Right kidney (tissue), 1 donor: ENCODE measurements around the gene TRABD2B.

Experiments
- DNase-seq: peaks from one replicate; pipeline ENCODE4 v3.0.0-alpha.2; 2016

TRABD2B gene

DNA sequence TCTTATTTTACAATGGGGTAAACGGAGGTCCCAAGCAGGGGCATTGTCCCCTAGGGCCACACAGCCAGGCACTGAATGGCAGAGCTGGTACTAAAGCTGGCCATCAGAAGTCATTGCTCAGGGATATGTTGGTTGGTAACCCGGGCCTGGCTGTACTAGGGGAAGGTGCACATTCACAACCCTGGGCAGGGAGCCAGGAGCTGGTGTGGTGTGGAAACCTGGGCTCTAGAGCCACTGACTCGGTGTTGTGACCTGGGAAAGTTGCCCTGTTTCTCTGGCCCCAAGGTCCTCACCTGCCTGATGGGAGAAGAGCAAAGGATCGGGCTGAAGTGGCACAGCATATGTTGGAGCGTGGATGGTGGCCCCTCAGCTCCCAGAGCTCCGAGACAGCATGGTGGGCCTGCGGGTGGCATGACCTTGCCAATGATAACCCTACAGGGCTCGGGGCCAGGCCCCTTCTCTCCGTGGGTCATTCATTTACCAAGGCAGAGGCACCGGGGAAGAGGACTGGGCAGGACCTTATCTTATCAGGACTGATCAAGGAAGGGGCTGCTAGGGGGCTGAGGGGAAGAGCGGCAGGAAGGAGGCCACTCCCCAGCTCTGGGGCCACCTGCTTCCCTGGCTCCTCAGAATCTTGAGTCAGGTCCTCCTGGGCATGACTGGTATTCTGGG, 274.1 kb downstream of the TRABD2B start:
- DNase-seq: no peak

GRCh38 chr1:47722101-47722500, 275.1 kb downstream of the TRABD2B start:
- no peak for DNase-seq

DNA sequence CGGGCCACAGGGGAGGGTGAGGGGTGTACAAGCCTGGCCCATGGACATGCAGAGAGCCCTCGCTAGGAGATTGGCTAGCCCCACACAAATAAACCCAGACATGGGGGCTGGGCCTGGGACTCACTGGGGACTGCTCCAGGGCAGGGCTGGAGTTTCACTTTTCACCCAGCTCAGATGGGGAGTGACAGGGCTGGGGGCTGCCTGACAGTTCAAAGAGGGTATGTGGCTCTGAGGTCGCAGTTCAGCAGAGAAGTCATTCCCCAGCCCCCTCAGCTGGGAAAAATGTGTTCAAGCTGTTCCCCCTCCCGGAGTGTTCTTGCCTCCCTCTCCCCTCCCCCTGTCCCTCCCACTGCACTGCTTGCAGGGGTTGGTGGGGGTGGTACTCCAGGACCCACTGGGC, 277.1 kb downstream of the TRABD2B start:
- DNase-seq: no peak

DNA sequence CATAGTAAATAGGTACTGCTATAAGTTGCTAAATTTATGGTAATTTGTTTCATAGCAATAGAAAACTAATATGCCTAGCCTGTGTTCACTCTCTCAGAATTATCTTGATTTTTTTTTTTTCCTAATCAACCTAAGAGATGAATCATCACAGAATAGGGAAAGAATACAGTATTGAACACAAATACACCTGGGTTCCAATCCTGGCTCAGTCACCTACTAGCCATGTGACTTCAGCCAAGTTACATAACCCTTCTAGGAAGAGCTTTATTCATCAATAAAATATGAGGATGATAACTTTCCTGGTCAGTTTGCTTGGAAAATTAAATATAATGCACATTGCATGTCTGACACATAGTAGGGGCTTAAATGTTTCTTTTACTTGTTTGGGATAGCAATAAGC, 279.8 kb downstream of the TRABD2B start:
- no peak for DNase-seq

- DNase-seq: no peak
Observed at GRCh38 chr1:47713975-47714767, 283.0 kb downstream of the TRABD2B start.

GRCh38 chr1:47713333-47713953, 283.7 kb downstream of the TRABD2B start:
- DNase-seq: no peak

DNA sequence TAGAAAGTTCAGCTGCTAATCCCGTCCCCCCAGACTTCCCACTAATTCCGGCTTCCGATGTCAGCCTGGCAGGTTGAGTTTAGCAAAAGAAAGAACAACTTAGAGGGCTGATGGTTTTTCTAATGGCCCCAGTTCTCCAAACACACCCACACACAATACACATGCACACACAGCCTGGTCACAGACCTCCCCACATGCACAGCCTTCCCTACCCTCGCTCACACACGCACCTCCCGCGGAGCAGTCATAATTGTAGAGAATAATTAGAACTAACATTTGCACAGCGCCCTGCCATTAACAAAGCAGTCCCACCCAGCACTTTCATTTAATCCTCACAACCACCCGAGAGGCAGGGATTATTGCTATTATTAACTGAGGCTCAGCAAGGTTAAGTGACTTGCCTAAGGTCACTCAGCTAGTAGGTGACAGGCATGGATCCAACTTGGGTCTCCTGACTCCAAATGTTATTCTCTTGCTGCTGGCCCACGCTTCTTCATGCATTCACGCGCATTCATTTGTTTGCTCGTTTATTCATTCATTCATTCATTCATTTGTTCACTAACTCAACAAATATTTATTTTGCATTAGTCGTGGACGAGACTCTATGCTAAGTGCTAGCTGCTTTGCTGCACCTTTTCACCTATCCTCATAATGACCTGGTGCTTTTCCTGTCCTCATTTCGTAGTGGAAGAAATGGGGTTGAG, 284.4 kb downstream of the TRABD2B start:
- no peak for DNase-seq

- no peak for DNase-seq
Observed at GRCh38 chr1:47711848-47712492, 285.2 kb downstream of the TRABD2B start.

- DNase-seq: no peak
Observed at GRCh38 chr1:47711184-47711847, 285.9 kb downstream of the TRABD2B start.
